ENCODE data around the gene CST5. TPM values are rescaled to one million over a fixed set of nuclear protein-coding genes. Genes with fewer than 3 reads are reported as not detected.

Gene CST5, protein sequence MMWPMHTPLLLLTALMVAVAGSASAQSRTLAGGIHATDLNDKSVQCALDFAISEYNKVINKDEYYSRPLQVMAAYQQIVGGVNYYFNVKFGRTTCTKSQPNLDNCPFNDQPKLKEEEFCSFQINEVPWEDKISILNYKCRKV
- total RNA-seq (2022; extraction: Qiagen RNA extraction; ENCODE audit: low read depth) = not detected in 5 replicates

DNA sequence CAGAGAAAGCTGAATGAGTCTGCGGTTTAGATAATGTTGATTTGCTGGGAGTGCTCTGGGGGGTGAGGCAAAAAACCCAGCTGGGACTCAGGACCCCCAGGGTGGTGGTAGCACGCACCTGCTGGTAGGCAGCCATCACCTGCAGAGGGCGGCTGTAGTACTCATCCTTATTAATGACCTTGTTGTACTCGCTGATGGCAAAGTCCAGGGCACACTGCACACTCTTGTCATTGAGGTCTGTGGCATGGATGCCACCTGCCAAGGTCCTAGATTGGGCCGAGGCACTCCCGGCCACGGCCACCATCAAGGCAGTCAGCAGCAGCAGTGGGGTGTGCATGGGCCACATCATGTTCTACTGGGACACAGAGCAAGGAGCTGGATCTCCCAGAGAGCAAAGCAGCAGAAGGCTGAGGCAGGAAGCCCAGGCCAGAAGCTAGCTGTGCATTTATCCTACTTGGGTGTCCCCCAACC is at the start of gene CST5:
CST5 (minus strand) TSS at position 421 of the 471 bp plus-strand sequence; CDS start at position 349, 72 bp downstream.

DNA sequence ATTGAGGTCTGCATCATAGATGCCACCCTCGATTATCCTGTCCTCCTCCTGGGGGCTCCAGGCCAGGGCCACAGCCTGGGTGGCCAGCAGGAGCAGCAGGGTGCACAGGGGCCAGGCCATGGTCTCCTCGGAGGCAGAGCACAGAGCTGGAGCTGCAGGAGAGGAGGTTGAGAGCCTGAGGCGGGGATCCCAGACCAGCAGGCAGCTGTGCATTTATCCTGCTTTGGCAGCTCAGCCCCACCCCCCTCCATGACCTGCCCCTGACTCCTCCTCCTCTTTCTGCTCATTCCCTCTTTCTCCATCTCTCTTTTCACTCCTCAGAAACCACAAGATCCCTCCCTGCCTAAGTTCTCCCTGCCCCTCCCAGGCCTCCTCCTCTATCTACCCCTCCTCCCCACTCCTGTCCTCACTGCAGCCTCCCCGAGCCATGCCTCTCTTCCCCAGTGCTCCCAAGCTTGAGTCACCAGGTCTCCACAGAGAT is 53.0 kb downstream of the CST5 start, which contains the start of gene CST2:
CST2 (minus strand) TSS at position 189 of the 481 bp plus-strand sequence; CDS start at position 120, 69 bp downstream.

Other genes starting within 250 kb of the CST5 start
- gene CST3, start 241.8 kb downstream of the CST5 start, total RNA-seq (2022; extraction: Qiagen RNA extraction; ENCODE audit: low read depth) = 221 to 423 TPM (median 396 TPM) in 5 replicates
- not detected in 5 replicates for gene CST4, start 190.7 kb downstream of the CST5 start, total RNA-seq (2022; extraction: Qiagen RNA extraction; ENCODE audit: low read depth)
- gene CST1, start 128.8 kb downstream of the CST5 start, total RNA-seq (2022; extraction: Qiagen RNA extraction; ENCODE audit: low read depth) = 0.59 to 1.5 TPM (median 0.81 TPM) in 4 of 5 replicates, not detected in the other
- gene CST2, start 53.0 kb downstream of the CST5 start, total RNA-seq (2022; extraction: Qiagen RNA extraction; ENCODE audit: low read depth) = 0.28 to 0.83 TPM (median 0.50 TPM) in 4 of 5 replicates, not detected in the other
- not detected in 5 replicates for gene GGTLC1, start 109.0 kb upstream of the CST5 start, total RNA-seq (2022; extraction: Qiagen RNA extraction; ENCODE audit: low read depth)